H1 (cell line): ENCODE measurements around the gene EML1. TPM values are rescaled to one million over a fixed set of nuclear protein-coding genes. Genes with fewer than 3 reads are reported as not detected.

Experiments used
- CTCF ChIA-PET: fragments of 300-600 bp; sonication (Branson Sonifier 250); formaldehyde crosslinking; loops from one replicate; lab custom pipeline; 2021; ENCODE audit not compliant: partially characterized antibody; lab: Charles Lee
- POLR2A ChIA-PET: fragments of 300-600 bp; sonication (Branson Sonifier 250); formaldehyde crosslinking; loops from one replicate; lab custom pipeline; 2021; ENCODE audit warnings: inconsistent platforms; ENCODE audit not compliant: partially characterized antibody; lab: Charles Lee
- DNase-seq, 2 experiments: peaks; one replicate each; pipeline versions ENCODE4 v3.0.0 to v3.0.0-alpha.2; 2010 to 2022; ENCODE audit warnings: low spot score in 2 of 2, low read depth in 1 of 2, mixed read lengths in 1 of 2
- FAIRE-seq: peaks from 2 replicates; lab custom pipeline; 2011; peaks lifted over from hg19 to GRCh38; lab: Jason Lieb, UNC
- H2AFZ ChIP-seq: 2 replicates; pipeline ENCODE4 v1.8.1; 2012; ENCODE audit warnings: low read length, inconsistent platforms
- H2AK5ac ChIP-seq: 2 replicates; pipeline ENCODE4 v1.6.1; 2013; ENCODE audit warnings: low read depth, low read length
- H2BK120ac ChIP-seq: replicated peaks from 2 replicates; pipeline ENCODE3; 2013; ENCODE audit warnings: low read depth, low read length, inconsistent platforms
- H2BK12ac ChIP-seq: 2 replicates; pipeline ENCODE4 v1.6.1; 2013; ENCODE audit warnings: low read depth, low read length
- H2BK15ac ChIP-seq: 2 replicates; pipeline ENCODE4 v1.6.1; 2013; ENCODE audit warnings: low read length
- H2BK20ac ChIP-seq: 2 replicates; pipeline ENCODE4 v1.6.1; 2013; ENCODE audit warnings: low read length
- H2BK5ac ChIP-seq: 2 replicates; pipeline ENCODE4 v1.6.1; 2013; ENCODE audit warnings: low read depth, low read length
- H3K14ac ChIP-seq: 2 replicates; pipeline ENCODE4 v1.6.1; 2013; ENCODE audit warnings: inconsistent platforms; ENCODE audit not compliant: insufficient read length
- H3K18ac ChIP-seq: 2 replicates; pipeline ENCODE4 v1.6.1; 2013; ENCODE audit warnings: low read length; ENCODE audit errors: extremely low read depth
- H3K23ac ChIP-seq: 2 replicates; pipeline ENCODE4 v1.6.1; 2013; ENCODE audit warnings: inconsistent platforms; ENCODE audit not compliant: insufficient read length
- H3K23me2 ChIP-seq: 2 replicates; pipeline ENCODE4 v1.6.1; 2013; ENCODE audit warnings: low read depth, low read length
- H3K27ac ChIP-seq: 2 replicates; pipeline ENCODE4 v1.6.1; 2011; ENCODE audit warnings: low read depth, low read length, inconsistent platforms
- H3K27me3 ChIP-seq, 4 experiments: replicated peaks in 1 of 4; 1 replicate in 1 of 4; 2 replicates in 3 of 4; pipeline versions ENCODE4 v1.6.1 to v1.8.1; 2011 to 2013; ENCODE audit warnings: low read length in 3 of 4, mild to moderate bottlenecking in 3 of 4, inconsistent platforms in 2 of 4, mixed read lengths in 2 of 4, moderate library complexity in 1 of 4; ENCODE audit not compliant: control insufficient read depth in 3 of 4, insufficient read depth in 3 of 4; ENCODE audit errors: extremely low read depth in 1 of 4
- H3K36me3 ChIP-seq, 4 experiments: 2 replicates each; pipeline versions ENCODE4 v1.6.1 to v1.8.1; 2011 to 2013; ENCODE audit warnings: mild to moderate bottlenecking in 4 of 4, low read length in 3 of 4, moderate library complexity in 2 of 4, control low read depth in 1 of 4, inconsistent platforms in 1 of 4; ENCODE audit not compliant: insufficient read depth in 4 of 4, control insufficient read depth in 2 of 4
- H3K4ac ChIP-seq: replicated peaks from 2 replicates; pipeline ENCODE3; 2013; ENCODE audit warnings: low read length, low read depth, mixed read lengths, inconsistent platforms; ENCODE audit not compliant: insufficient read length
- H3K4me1 ChIP-seq, 4 experiments: replicated peaks in 1 of 4; 1 replicate in 1 of 4; 2 replicates in 3 of 4; pipeline versions ENCODE4 v1.6.1 to v1.8.1; 2011 to 2013; ENCODE audit warnings: low read length in 3 of 4, inconsistent platforms in 2 of 4, mixed read lengths in 1 of 4; ENCODE audit not compliant: insufficient read depth in 4 of 4, control insufficient read depth in 3 of 4
- H3K4me2 ChIP-seq, 2 experiments: 2 replicates each; pipeline versions ENCODE4 v1.6.1 to v1.8.1; 2011 to 2013; ENCODE audit warnings: low read depth in 2 of 2, low read length in 2 of 2, control low read depth in 1 of 2, inconsistent platforms in 1 of 2, mild to moderate bottlenecking in 1 of 2; ENCODE audit not compliant: insufficient read depth in 1 of 2
- H3K4me3 ChIP-seq, 4 experiments: fragments of 200-600, 300-600 bp in 1 of 4; sonication (generic), shearing (Covaris generic), sonication (Bioruptor Twin) in 1 of 4; 2 replicates each; pipeline versions ENCODE4 v1.5.1 to v1.8.1; 2011 to 2016; ENCODE audit warnings: low read length in 4 of 4, low read depth in 3 of 4, control low read depth in 2 of 4, inconsistent platforms in 2 of 4, mild to moderate bottlenecking in 2 of 4, mixed read lengths in 1 of 4, moderate library complexity in 1 of 4; ENCODE audit not compliant: insufficient read depth in 2 of 4; ENCODE audit errors: extremely low read depth in 1 of 4
- H3K56ac ChIP-seq: replicated peaks from 2 replicates; pipeline ENCODE3; 2013; ENCODE audit warnings: low read depth, mild to moderate bottlenecking, mixed read lengths, low read length, inconsistent platforms; ENCODE audit not compliant: insufficient read length
- H3K79me1 ChIP-seq: 2 replicates; pipeline ENCODE4 v1.6.1; 2013; ENCODE audit warnings: low read depth, low read length, control low read depth
- H3K79me2 ChIP-seq, 2 experiments: 2 replicates each; pipeline versions ENCODE4 v1.6.1 to v1.8.1; 2012 to 2013; ENCODE audit warnings: low read length in 2 of 2, mild to moderate bottlenecking in 2 of 2, inconsistent platforms in 1 of 2; ENCODE audit not compliant: insufficient read depth in 2 of 2, control insufficient read depth in 1 of 2
- H3K9ac ChIP-seq, 4 experiments: replicated peaks in 1 of 4; 1 replicate in 1 of 4; 2 replicates in 3 of 4; pipeline versions ENCODE4 v1.6.1 to v1.8.1; 2011 to 2013; ENCODE audit warnings: low read depth in 3 of 4, low read length in 3 of 4, control low read depth in 2 of 4, mild to moderate bottlenecking in 2 of 4, moderate library complexity in 2 of 4, inconsistent platforms in 1 of 4; ENCODE audit errors: extremely low read depth in 1 of 4
- H3K9me3 ChIP-seq, 2 experiments: 2 replicates each; pipeline versions ENCODE4 v1.6.1 to v1.8.1; 2012 to 2013; ENCODE audit warnings: mild to moderate bottlenecking in 2 of 2, moderate library complexity in 2 of 2, control low read depth in 1 of 2, inconsistent platforms in 1 of 2, low read depth in 1 of 2, low read length in 1 of 2, mixed read lengths in 1 of 2; ENCODE audit not compliant: insufficient read depth in 2 of 2
- H4K20me1 ChIP-seq, 2 experiments: replicated peaks in 1 of 2; 2 replicates each; pipeline versions ENCODE3 to v1.8.1; 2011 to 2013; ENCODE audit warnings: inconsistent platforms in 2 of 2, low read length in 2 of 2, mild to moderate bottlenecking in 1 of 2; ENCODE audit not compliant: insufficient read depth in 2 of 2, control insufficient read depth in 1 of 2
- H4K5ac ChIP-seq: 2 replicates; pipeline ENCODE4 v1.6.1; 2013; ENCODE audit warnings: low read length, low read depth, mixed read lengths, inconsistent platforms; ENCODE audit not compliant: insufficient read length
- H4K8ac ChIP-seq: 2 replicates; pipeline ENCODE4 v1.8.0; 2013; ENCODE audit warnings: mild to moderate bottlenecking, moderate library complexity, low read length, inconsistent platforms; ENCODE audit not compliant: insufficient read depth; ENCODE audit errors: extremely low read depth
- H4K91ac ChIP-seq: replicated peaks from 2 replicates; pipeline ENCODE3; 2013; ENCODE audit warnings: low read length, mixed read lengths, inconsistent platforms; ENCODE audit not compliant: insufficient read length
- ATF3 ChIP-seq: IDR thresholded peaks from 2 replicates; pipeline ENCODE4 v1.6.1; 2011; ENCODE audit warnings: low read depth, mild to moderate bottlenecking, low read length; ENCODE audit not compliant: insufficient read depth
- HDAC2 ChIP-seq, 2 experiments: fragments of 300-600 bp in 1 of 2; sonication (generic) in 1 of 2; IDR thresholded peaks; 2 replicates each; pipeline ENCODE4 v1.6.1; 2011 to 2012; ENCODE audit warnings: low read depth in 2 of 2, low read length in 2 of 2, mild to moderate bottlenecking in 2 of 2, moderate library complexity in 2 of 2, borderline replicate concordance in 1 of 2, inconsistent platforms in 1 of 2
- HDAC6 ChIP-seq: IDR thresholded peaks from one replicate; pipeline ENCODE4 v1.7.1; 2012; ENCODE audit warnings: low read depth, mild to moderate bottlenecking, inconsistent platforms, low read length, moderate library complexity
- POLR2AphosphoS5 ChIP-seq: IDR thresholded peaks from 2 replicates; pipeline ENCODE4 v1.6.1; 2011; ENCODE audit warnings: low read depth, low read length
- RBBP5 ChIP-seq: IDR thresholded peaks from 2 replicates; pipeline ENCODE4 v1.7.1; 2012; ENCODE audit warnings: low read depth, mild to moderate bottlenecking, inconsistent platforms, low read length, moderate library complexity, borderline replicate concordance
- SP2 ChIP-seq: IDR thresholded peaks from 2 replicates; pipeline ENCODE4 v1.6.1; 2012; ENCODE audit warnings: mild to moderate bottlenecking, low read length, inconsistent platforms
- SRF ChIP-seq: IDR thresholded peaks from 2 replicates; pipeline ENCODE4 v1.6.1; 2011; ENCODE audit warnings: mild to moderate bottlenecking, low read depth, low read length, moderate library complexity
- SUZ12 ChIP-seq: fragments of 200-600 bp; sonication (generic); IDR thresholded peaks from 2 replicates; pipeline ENCODE4 v1.6.1; 2012; ENCODE audit warnings: mild to moderate bottlenecking, inconsistent platforms, low read length, moderate library complexity, mixed read lengths
- USF2 ChIP-seq: IDR thresholded peaks from 2 replicates; pipeline ENCODE4 v1.6.1; 2011; ENCODE audit warnings: low read length, improper control_type of control experiment
- WGBS, 2 experiments: shearing (Covaris generic) in 1 of 2; methylation state at CpG; one replicate each; pipeline versions ENCODE4 v1.1.6 to v1.1.7; 2013 to 2015; ENCODE audit warnings: low lambda C conversion rate in 2 of 2, mixed read lengths in 2 of 2, inconsistent platforms in 1 of 2, low coverage in 1 of 2, missing lambda C conversion rate in 1 of 2; ENCODE audit not compliant: insufficient replicate concordance in 2 of 2, insufficient coverage in 1 of 2, insufficient read length in 1 of 2; ENCODE audit errors: extremely low coverage in 1 of 2, missing lambda C conversion rate in 1 of 2; 5-methylcytosine and 5-hydroxymethylcytosine counted together
- polyA plus RNA-seq, 7 experiments: library from polyadenylated mRNA; depleted of rRNA in 3 of 7; stranded (reverse) in 5 of 7; unstranded in 2 of 7; fragments of >200 nt in 5 of 7; fragments of 200-250 nt in 2 of 7; gene quantifications; 1 replicate in 5 of 7; 2 replicates in 1 of 7; 4 replicates in 1 of 7; pipeline versions ENCODE4 v1.2.1 to v1.2.3, GENCODE V29; 2011 to 2013; ENCODE audit warnings: missing spikeins in 2 of 7, mixed read lengths in 2 of 7
- total RNA-seq: library from RNA; stranded (reverse); fragmentation: NEBNext Ultra II Directional; extraction: Animal tissue kit (Norgen Biotek cat#: 25700); gene quantifications from 2 replicates; pipeline ENCODE4 v1.2.1, GENCODE V29; 2021

Gene EML1
- total and polyA plus RNA-seq, 2 of the 8 experiments (the other 6 are each of a cell fraction or from before 2014, with no cell fraction given) = 11.1 to 24.7 TPM

- peaks cover 5% of the 10 kb centered on the region; the same call in 1 of the 2 replicates for H3K23me2 ChIP-seq
- H2AK5ac ChIP-seq = no peak overlapping the region
- 91% methylated on average over 4 of the region's 4 CpGs; no CpG with 5 or more reads in 1 of the 2 experiments for WGBS, 2 experiments
- H3K79me2 ChIP-seq = no peaks in the 10 kb centered on the region
- no peak overlapping the region for H2BK12ac ChIP-seq
- H3K18ac ChIP-seq = no peak overlapping the region
- ChIA-PET CTCF (interaction anchor here (0.6 to 2.7 kb wide), 3 partner anchors 15 to 44 kb away, joined by 3 to 10 read pairs (median 4); no protein-coding TSS in a partner anchor), POLR2A (no interaction called here)
- H4K20me1 ChIP-seq = peaks cover 0 to 3% of the 10 kb centered on the region in 2 experiments
- no peaks in the 10 kb centered on the region for H3K27me3 ChIP-seq
- DNase-seq = no peak
- peaks cover 0 to 2% (median 0%) of the 10 kb centered on the region in 4 experiments; a peak in 1 of 7 replicates for H3K4me1 ChIP-seq
- H3K9ac ChIP-seq = no peak overlapping the region
- no peak overlapping the region for H3K23ac ChIP-seq
- no peak for FAIRE-seq
- H2BK5ac ChIP-seq = no peak overlapping the region
- no peak overlapping the region for H2BK15ac ChIP-seq
- no peak overlapping the region for H4K8ac ChIP-seq
- no peak overlapping the region for H2BK20ac ChIP-seq
- H3K9me3 ChIP-seq = peaks cover 0 to 5% of the 10 kb centered on the region in 2 experiments; a peak in 3 of 4 replicates
- no peaks in the 10 kb centered on the region for H3K79me1 ChIP-seq
- H4K5ac ChIP-seq = no peak overlapping the region
- no peak overlapping the region for H3K56ac ChIP-seq
- no peak overlapping the region for H3K4me2 ChIP-seq
- no peak overlapping the region for H2BK120ac ChIP-seq
- no peak overlapping the region for H3K14ac ChIP-seq
- no peak overlapping the region for H3K4me3 ChIP-seq
- no peak overlapping the region for H4K91ac ChIP-seq
- H2AFZ ChIP-seq = no peak overlapping the region
- H3K36me3 ChIP-seq = peaks cover 0 to 3% (median 0%) of the 10 kb centered on the region in 4 experiments; a peak in 3 of 8 replicates
- no peak overlapping the region for H3K4ac ChIP-seq
- no peak overlapping the region for H3K27ac ChIP-seq
- TF ChIP-seq HDAC6 (no peak), SRF (no peak), SUZ12 (no peak), POLR2AphosphoS5 (no peak), USF2 (no peak), RBBP5 (no peak), HDAC2 (IDR thresholded peaks at IDR 0.05; ENCODE audit: borderline replicate concordance in 1 of 2, low read depth in 2 of 2, low read length in 2 of 2) (no peak), ATF3 (no peak), SP2 (no peak)
Measured at GRCh38 chr14:99931308-99931707, 138.1 kb downstream of the EML1 start.
